ENCODE results near the gene CCL8. TPM values are rescaled to one million over a fixed set of nuclear protein-coding genes. Genes with fewer than 3 reads are reported as not detected.

Gene CCL8
- total and polyA plus RNA-seq, 2 experiments from 2014 or later, result not detected

GRCh38 chr17:34366529-34367107 is 47.4 kb downstream of the CCL8 start:
- no peaks in the 10 kb centered on the region for H3K9me3 ChIP-seq (ENCODE audit: low read depth)
- no peak overlapping the region for H2AFZ ChIP-seq
- H3K4me3 ChIP-seq, result no peak overlapping the region
- no peaks in the 10 kb centered on the region for H3K79me2 ChIP-seq (ENCODE audit: insufficient read depth)
- no peaks in the 10 kb centered on the region for H3K4me1 ChIP-seq (ENCODE audit: insufficient read depth)
- in situ Hi-C loops (cut with MboI), result loop anchor here (10.0 kb wide), 1 partner anchor 172 kb away; no protein-coding TSS in a partner anchor
- no peaks in the 10 kb centered on the region for H3F3A ChIP-seq (ENCODE audit: insufficient read depth)
- no peak for TF ChIP-seq EZH2phosphoT487 (IDR thresholded peaks at IDR 0.05; ENCODE audit: insufficient read depth, low read depth)
- no peak for TF ChIP-seq EZH2 (IDR thresholded peaks at IDR 0.05; ENCODE audit: insufficient read depth, poor library complexity, severe bottlenecking)
- H3K27ac ChIP-seq, result no peak overlapping the region
- no peak for DNase-seq
- H3K9me2 ChIP-seq (ENCODE audit: insufficient read depth), result no peaks in the 10 kb centered on the region
- H3K27me3 ChIP-seq (replicated peaks; ENCODE audit: insufficient read depth), result peaks cover 35% of the 10 kb centered on the region
- WGBS, 2 experiments (ENCODE audit: low coverage in 1 of 2, low lambda C conversion rate in 2 of 2, missing lambda C conversion rate in 2 of 2), result 51 to 53% methylated on average over 4 of the region's 4 CpGs
- no peak overlapping the region for H3K4me2 ChIP-seq (ENCODE audit: unreplicated experiment)
- H3K9ac ChIP-seq, result no peak overlapping the region
- H3K36me3 ChIP-seq (ENCODE audit: low read depth), result no peaks in the 10 kb centered on the region
- no peaks in the 10 kb centered on the region for H4K20me1 ChIP-seq (ENCODE audit: insufficient read depth)

- H3K9me3 ChIP-seq (ENCODE audit: low read depth), result no peaks in the 10 kb centered on the region
- H2AFZ ChIP-seq, result no peak overlapping the region
- H4K20me1 ChIP-seq (ENCODE audit: insufficient read depth), result no peaks in the 10 kb centered on the region
- no peak overlapping the region for H3K4me2 ChIP-seq (ENCODE audit: unreplicated experiment)
- no peak overlapping the region for H3K4me3 ChIP-seq
- no peaks in the 10 kb centered on the region for H3K9me2 ChIP-seq (ENCODE audit: insufficient read depth)
- in situ Hi-C loops (cut with MboI), result loop anchor here (10.0 kb wide), 1 partner anchor 173 kb away; no protein-coding TSS in a partner anchor
- H3K79me2 ChIP-seq (ENCODE audit: insufficient read depth), result no peaks in the 10 kb centered on the region
- no peak for DNase-seq
- H3K9ac ChIP-seq, result no peak overlapping the region
- H3K27me3 ChIP-seq (replicated peaks; ENCODE audit: insufficient read depth), result peaks cover 36% of the 10 kb centered on the region
- H3K4me1 ChIP-seq (ENCODE audit: insufficient read depth), result no peaks in the 10 kb centered on the region
- H3K27ac ChIP-seq, result no peak overlapping the region
- no peaks in the 10 kb centered on the region for H3F3A ChIP-seq (ENCODE audit: insufficient read depth)
- no peaks in the 10 kb centered on the region for H3K36me3 ChIP-seq (ENCODE audit: low read depth)
- WGBS, 2 experiments (ENCODE audit: low coverage in 1 of 2, low lambda C conversion rate in 2 of 2, missing lambda C conversion rate in 2 of 2), result 23 to 27% methylated on average over 9 of the region's 9 CpGs
- no peak for TF ChIP-seq EZH2phosphoT487 (IDR thresholded peaks at IDR 0.05; ENCODE audit: insufficient read depth, low read depth)
- TF ChIP-seq EZH2 (IDR thresholded peaks at IDR 0.05; ENCODE audit: insufficient read depth, poor library complexity, severe bottlenecking), result no peak
Measured at GRCh38 chr17:34367486-34368195, 48.4 kb downstream of the CCL8 start.

GRCh38 chr17:34368196-34368945 is 49.1 kb downstream of the CCL8 start:
- TF ChIP-seq EZH2phosphoT487 (IDR thresholded peaks at IDR 0.05; ENCODE audit: insufficient read depth, low read depth) (no peak), EZH2 (IDR thresholded peaks at IDR 0.05; ENCODE audit: insufficient read depth, poor library complexity, severe bottlenecking) (no peak)
- no peaks in the 10 kb centered on the region for H3K9me3 ChIP-seq (ENCODE audit: low read depth)
- no peaks in the 10 kb centered on the region for H3K79me2 ChIP-seq (ENCODE audit: insufficient read depth)
- no peaks in the 10 kb centered on the region for H4K20me1 ChIP-seq (ENCODE audit: insufficient read depth)
- H3K4me2 ChIP-seq (ENCODE audit: unreplicated experiment), result no peak overlapping the region
- no peak overlapping the region for H3K9ac ChIP-seq
- no peak overlapping the region for H3K4me3 ChIP-seq
- no peak overlapping the region for H2AFZ ChIP-seq
- no peaks in the 10 kb centered on the region for H3K36me3 ChIP-seq (ENCODE audit: low read depth)
- peaks cover 36% of the 10 kb centered on the region for H3K27me3 ChIP-seq (replicated peaks; ENCODE audit: insufficient read depth)
- in situ Hi-C loops (cut with MboI), result loop anchor here (10.0 kb wide), 1 partner anchor 174 kb away; no protein-coding TSS in a partner anchor
- WGBS, 2 experiments (ENCODE audit: low coverage in 1 of 2, low lambda C conversion rate in 2 of 2, missing lambda C conversion rate in 2 of 2), result 39 to 41% methylated on average over 9 of the region's 9 CpGs
- no peaks in the 10 kb centered on the region for H3F3A ChIP-seq (ENCODE audit: insufficient read depth)
- no peaks in the 10 kb centered on the region for H3K9me2 ChIP-seq (ENCODE audit: insufficient read depth)
- no peaks in the 10 kb centered on the region for H3K4me1 ChIP-seq (ENCODE audit: insufficient read depth)
- no peak overlapping the region for H3K27ac ChIP-seq
- DNase-seq, result no peak

GRCh38 chr17:34368946-34369500 is 49.8 kb downstream of the CCL8 start:
- WGBS, 2 experiments (ENCODE audit: low coverage in 1 of 2, low lambda C conversion rate in 2 of 2, missing lambda C conversion rate in 2 of 2), result 45 to 46% methylated on average over 4 of the region's 4 CpGs
- H3K27me3 ChIP-seq (replicated peaks; ENCODE audit: insufficient read depth), result peaks cover 33% of the 10 kb centered on the region
- no peaks in the 10 kb centered on the region for H3K79me2 ChIP-seq (ENCODE audit: insufficient read depth)
- in situ Hi-C loops (cut with MboI), result loop anchor here (10.0 kb wide), 1 partner anchor 174 kb away; no protein-coding TSS in a partner anchor
- H3K9me3 ChIP-seq (ENCODE audit: low read depth), result no peaks in the 10 kb centered on the region
- H3K4me3 ChIP-seq, result no peak overlapping the region
- no peak for DNase-seq
- TF ChIP-seq EZH2phosphoT487 (IDR thresholded peaks at IDR 0.05; ENCODE audit: insufficient read depth, low read depth), result no peak
- TF ChIP-seq EZH2 (IDR thresholded peaks at IDR 0.05; ENCODE audit: insufficient read depth, poor library complexity, severe bottlenecking), result no peak
- H3F3A ChIP-seq (ENCODE audit: insufficient read depth), result no peaks in the 10 kb centered on the region
- H2AFZ ChIP-seq, result no peak overlapping the region
- no peaks in the 10 kb centered on the region for H4K20me1 ChIP-seq (ENCODE audit: insufficient read depth)
- no peak overlapping the region for H3K27ac ChIP-seq
- H3K9me2 ChIP-seq (ENCODE audit: insufficient read depth), result no peaks in the 10 kb centered on the region
- no peaks in the 10 kb centered on the region for H3K4me1 ChIP-seq (ENCODE audit: insufficient read depth)
- H3K9ac ChIP-seq, result no peak overlapping the region
- H3K4me2 ChIP-seq (ENCODE audit: unreplicated experiment), result no peak overlapping the region
- no peaks in the 10 kb centered on the region for H3K36me3 ChIP-seq (ENCODE audit: low read depth)
